IPS DF 19.7 (cell line): ENCODE data around the gene SGCD.

Experiments
- DNase-seq: peaks from one replicate; pipeline ENCODE4 v3.0.0-alpha.2; 2013; ENCODE audit warnings: low read depth, low spot score

SGCD gene

GRCh38 chr5:156401804-156402203 lies 74.8 kb downstream of the SGCD start:
- no peak for DNase-seq

- peak; percentile 59 for DNase-seq
These were observed 75.5 kb downstream of the SGCD start for GRCh38 chr5:156402387-156402921.

- no peak for DNase-seq
These were observed 79.0 kb downstream of the SGCD start for GRCh38 chr5:156405988-156406387.

GRCh38 chr5:156407251-156407650 lies 80.3 kb downstream of the SGCD start:
- DNase-seq, result no peak

- no peak for DNase-seq
These were observed 82.9 kb downstream of the SGCD start for GRCh38 chr5:156409834-156410233.

GRCh38 chr5:156411185-156411613 lies 84.2 kb downstream of the SGCD start:
- DNase-seq, result no peak

- no peak for DNase-seq
These were observed 85.0 kb downstream of the SGCD start for GRCh38 chr5:156411957-156412356.

- no peak for DNase-seq
These were observed 87.4 kb downstream of the SGCD start for GRCh38 chr5:156414391-156414790.

GRCh38 chr5:156419661-156420060 lies 92.7 kb downstream of the SGCD start:
- no peak for DNase-seq

GRCh38 chr5:156420665-156421064 lies 93.7 kb downstream of the SGCD start:
- no peak for DNase-seq

- DNase-seq, result no peak
These were observed 94.8 kb downstream of the SGCD start for GRCh38 chr5:156421798-156422197.

- no peak for DNase-seq
These were observed 96.6 kb downstream of the SGCD start for GRCh38 chr5:156423597-156423996.

GRCh38 chr5:156427315-156427714 lies 100.4 kb downstream of the SGCD start:
- no peak for DNase-seq

GRCh38 chr5:156431956-156432829 lies 105.2 kb downstream of the SGCD start:
- DNase-seq, result no peak

- no peak for DNase-seq
These were observed 105.8 kb downstream of the SGCD start for GRCh38 chr5:156432830-156433105.

GRCh38 chr5:156434471-156434870 lies 107.5 kb downstream of the SGCD start:
- DNase-seq, result no peak

GRCh38 chr5:156435101-156435500 lies 108.1 kb downstream of the SGCD start:
- DNase-seq, result no peak

GRCh38 chr5:156438076-156438475 lies 111.1 kb downstream of the SGCD start:
- DNase-seq, result no peak

- DNase-seq, result no peak
These were observed 117.9 kb downstream of the SGCD start for GRCh38 chr5:156444753-156445291.

- no peak for DNase-seq
These were observed 119.6 kb downstream of the SGCD start for GRCh38 chr5:156446526-156446925.

GRCh38 chr5:156450778-156451177 lies 123.8 kb downstream of the SGCD start:
- DNase-seq, result no peak

- no peak for DNase-seq
These were observed 124.5 kb downstream of the SGCD start for GRCh38 chr5:156451505-156451904.

- DNase-seq, result no peak
These were observed 129.9 kb downstream of the SGCD start for GRCh38 chr5:156456857-156457256.
